ENCODE data around the gene SH2D1B. TPM values are rescaled to one million over a fixed set of nuclear protein-coding genes. Genes with fewer than 3 reads are reported as not detected.

Gene SH2D1B
- total and polyA plus RNA-seq, 10 of the 15 experiments (the other 5 are each of a cell fraction or from before 2014, with no cell fraction given), result 0.18 TPM; not detected in 9

GRCh38 chr1:162347281-162347680 lies 64.7 kb downstream of the SH2D1B start (continued):
- TF ChIP-seq ZBTB40 (IDR thresholded peaks at IDR 0.05; ENCODE audit: borderline replicate concordance) (no peak), USF1 (IDR thresholded peaks at IDR 0.05; ENCODE audit: borderline replicate concordance, extremely low read length, insufficient read depth, low read depth, low read length) (no peak), HSF1 (IDR thresholded peaks at IDR 0.05; ENCODE audit: low read depth, low read length) (no peak), YY1 (IDR thresholded peaks at IDR 0.05; ENCODE audit: low read depth, low read length) (no peak), MTA2 (IDR thresholded peaks at IDR 0.05; ENCODE audit: low read depth) (no peak), ZNF622 (IDR thresholded peaks at IDR 0.05) (no peak), NRF1 (conservative IDR thresholded peaks at IDR 0.05; ENCODE audit: low read depth, low read length) (no peak)

Other genes starting within 250 kb of the SH2D1B start
- not detected in 2 replicates for gene SPATA46, start 35.3 kb downstream of the SH2D1B start, total RNA-seq (2014; rRNA removed)
- not detected in 2 replicates for gene SPATA46, start 35.3 kb downstream of the SH2D1B start, total RNA-seq (2014; rRNA removed; fragmentation: Illumina TruSeq; extraction: Trizol)
- gene SPATA46, start 35.3 kb downstream of the SH2D1B start, total RNA-seq (2021), result not detected in 2 replicates
- gene SPATA46, start 35.3 kb downstream of the SH2D1B start, polyA plus RNA-seq (2011; rRNA removed), result not detected in 2 replicates
- gene SPATA46, start 35.3 kb downstream of the SH2D1B start, polyA plus RNA-seq (2014; fragmentation: Illumina TruSeq; extraction: Trizol), result not detected in 2 replicates
- gene SPATA46, start 35.3 kb downstream of the SH2D1B start, polyA plus RNA-seq (2014; fragmentation: Nextera tagmentation; extraction: Ambion mirVana), result not detected
- not detected in 2 replicates for gene SPATA46, start 35.3 kb downstream of the SH2D1B start, polyA plus RNA-seq (2014; rRNA removed)
- gene SPATA46, start 35.3 kb downstream of the SH2D1B start, polyA plus RNA-seq (2016; fragmentation: Nextera tagmentation; extraction: Ambion mirVana), result not detected
- not detected in 2 replicates for gene C1orf226, start 30.4 kb downstream of the SH2D1B start, total RNA-seq (2014; rRNA removed)
- not detected in 2 replicates for gene C1orf226, start 30.4 kb downstream of the SH2D1B start, total RNA-seq (2014; rRNA removed; fragmentation: Illumina TruSeq; extraction: Trizol)
- not detected in 2 replicates for gene C1orf226, start 30.4 kb downstream of the SH2D1B start, total RNA-seq (2021)
- gene C1orf226, start 30.4 kb downstream of the SH2D1B start, polyA plus RNA-seq (2011; rRNA removed), result not detected in 2 replicates
- gene C1orf226, start 30.4 kb downstream of the SH2D1B start, polyA plus RNA-seq (2014; fragmentation: Illumina TruSeq; extraction: Trizol), result not detected in 2 replicates
- gene C1orf226, start 30.4 kb downstream of the SH2D1B start, polyA plus RNA-seq (2014; fragmentation: Nextera tagmentation; extraction: Ambion mirVana), result not detected
- not detected in 2 replicates for gene C1orf226, start 30.4 kb downstream of the SH2D1B start, polyA plus RNA-seq (2014; rRNA removed)
- gene C1orf226, start 30.4 kb downstream of the SH2D1B start, polyA plus RNA-seq (2016; fragmentation: Nextera tagmentation; extraction: Ambion mirVana), result not detected
- gene UHMK1, start 85.7 kb upstream of the SH2D1B start, total RNA-seq (2014; rRNA removed), result 37.2 and 48.3 TPM in 2 replicates
- gene UHMK1, start 85.7 kb upstream of the SH2D1B start, total RNA-seq (2014; rRNA removed; fragmentation: Illumina TruSeq; extraction: Trizol), result 42.4 and 43.3 TPM in 2 replicates
- gene UHMK1, start 85.7 kb upstream of the SH2D1B start, total RNA-seq (2021), result 30.3 and 31.8 TPM in 2 replicates
- gene UHMK1, start 85.7 kb upstream of the SH2D1B start, polyA plus RNA-seq (2011; rRNA removed), result 52.7 and 83.5 TPM in 2 replicates
- gene UHMK1, start 85.7 kb upstream of the SH2D1B start, polyA plus RNA-seq (2014; fragmentation: Illumina TruSeq; extraction: Trizol), result 28.2 and 36.4 TPM in 2 replicates
- 10 to 100 TPM in 1 of 2 experiments, 1 to 10 TPM in 1; 5.7 to 12.9 TPM for gene UHMK1, start 85.7 kb upstream of the SH2D1B start, polyA plus RNA-seq (2014; fragmentation: Nextera tagmentation; extraction: Ambion mirVana)
- 16.4 and 18.9 TPM in 2 replicates for gene UHMK1, start 85.7 kb upstream of the SH2D1B start, polyA plus RNA-seq (2014; rRNA removed)
- gene UHMK1, start 85.7 kb upstream of the SH2D1B start, polyA plus RNA-seq (2016; fragmentation: Nextera tagmentation; extraction: Ambion mirVana), result 10 to 100 TPM; 20.0 to 28.4 TPM
- 32.5 and 41.1 TPM in 2 replicates for gene UAP1, start 149.6 kb upstream of the SH2D1B start, total RNA-seq (2014; rRNA removed)
- 39.8 and 42.0 TPM in 2 replicates for gene UAP1, start 149.6 kb upstream of the SH2D1B start, total RNA-seq (2014; rRNA removed; fragmentation: Illumina TruSeq; extraction: Trizol)
- gene UAP1, start 149.6 kb upstream of the SH2D1B start, total RNA-seq (2021), result 29.0 and 30.2 TPM in 2 replicates
- gene UAP1, start 149.6 kb upstream of the SH2D1B start, polyA plus RNA-seq (2011; rRNA removed), result 19.9 and 31.2 TPM in 2 replicates
- gene UAP1, start 149.6 kb upstream of the SH2D1B start, polyA plus RNA-seq (2014; fragmentation: Illumina TruSeq; extraction: Trizol), result 32.3 and 35.2 TPM in 2 replicates
- 10 to 100 TPM; 19.2 to 20.8 TPM for gene UAP1, start 149.6 kb upstream of the SH2D1B start, polyA plus RNA-seq (2014; fragmentation: Nextera tagmentation; extraction: Ambion mirVana)
- 20.9 and 26.0 TPM in 2 replicates for gene UAP1, start 149.6 kb upstream of the SH2D1B start, polyA plus RNA-seq (2014; rRNA removed)
- gene UAP1, start 149.6 kb upstream of the SH2D1B start, polyA plus RNA-seq (2016; fragmentation: Nextera tagmentation; extraction: Ambion mirVana), result 10 to 100 TPM; 40.2 to 43.0 TPM
- 6.6 and 7.4 TPM in 2 replicates for gene DDR2, start 220.3 kb upstream of the SH2D1B start, total RNA-seq (2014; rRNA removed)
- gene DDR2, start 220.3 kb upstream of the SH2D1B start, total RNA-seq (2014; rRNA removed; fragmentation: Illumina TruSeq; extraction: Trizol), result 4.8 and 5.1 TPM in 2 replicates
- 8.4 and 8.8 TPM in 2 replicates for gene DDR2, start 220.3 kb upstream of the SH2D1B start, total RNA-seq (2021)
- 4.9 and 6.2 TPM in 2 replicates for gene DDR2, start 220.3 kb upstream of the SH2D1B start, polyA plus RNA-seq (2011; rRNA removed)
- gene DDR2, start 220.3 kb upstream of the SH2D1B start, polyA plus RNA-seq (2014; fragmentation: Illumina TruSeq; extraction: Trizol), result 5.8 and 6.4 TPM in 2 replicates
- gene DDR2, start 220.3 kb upstream of the SH2D1B start, polyA plus RNA-seq (2014; fragmentation: Nextera tagmentation; extraction: Ambion mirVana), result 1 to 10 TPM; 1.9 to 2.8 TPM
- 3.6 and 5.7 TPM in 2 replicates for gene DDR2, start 220.3 kb upstream of the SH2D1B start, polyA plus RNA-seq (2014; rRNA removed)
- gene DDR2, start 220.3 kb upstream of the SH2D1B start, polyA plus RNA-seq (2016; fragmentation: Nextera tagmentation; extraction: Ambion mirVana), result 1 to 10 TPM; 5.2 to 6.3 TPM